WTC11 (cell line): ENCODE data around the gene GRB10. TPM values are rescaled to one million over a fixed set of nuclear protein-coding genes. Genes with fewer than 3 reads are reported as not detected.

Source experiments
- ATAC-seq: fragments of 200-7000 bp; cut with Tn5 transposase; 2 replicates; pipeline ENCODE4 v1.10.0; 2021; ENCODE audit warnings: mild to moderate bottlenecking, moderate library complexity
- CTCF ChIA-PET: fragments of 300-600 bp; sonication (Branson Sonifier 250); formaldehyde crosslinking; loops from one replicate; lab custom pipeline; 2021; ENCODE audit warnings: antibody characterized with exemption; lab: Charles Lee
- POLR2A ChIA-PET: fragments of 350-600 bp; sonication (Branson Sonifier 250); formaldehyde crosslinking; loops from one replicate; lab custom pipeline; 2021; ENCODE audit warnings: antibody characterized with exemption; lab: Charles Lee
- DNase-seq: peaks from one replicate; pipeline ENCODE4 v3.0.0; 2021; ENCODE audit warnings: low spot score
- H3K27ac Mint-ChIP-seq: 2 replicates; pipeline ENCODE4 v1.8.0; 2021; ENCODE audit warnings: mixed read lengths
- H3K27me3 Mint-ChIP-seq: 2 replicates; pipeline ENCODE4 v1.8.0; 2021; ENCODE audit warnings: low read depth, mild to moderate bottlenecking, moderate library complexity, mixed read lengths
- H3K36me3 Mint-ChIP-seq: 2 replicates; pipeline ENCODE4 v1.8.0; 2021; ENCODE audit warnings: mixed read lengths
- H3K4me1 Mint-ChIP-seq: 2 replicates; pipeline ENCODE4 v1.8.0; 2022; ENCODE audit warnings: mixed read lengths
- H3K4me3 Mint-ChIP-seq: 2 replicates; pipeline ENCODE4 v1.8.0; 2021; ENCODE audit warnings: mild to moderate bottlenecking, moderate library complexity, mixed read lengths
- H3K9me3 Mint-ChIP-seq: 2 replicates; pipeline ENCODE4 v1.8.0; 2021; ENCODE audit warnings: mixed read lengths
- ATF6 ChIP-seq: sonication (generic); formaldehyde crosslinking; IDR thresholded peaks from 2 replicates; pipeline ENCODE4 v1.8.1; 2023; ENCODE audit warnings: mild to moderate bottlenecking, missing genetic modification reagents
- CBFB ChIP-seq: sonication (generic); formaldehyde crosslinking; IDR thresholded peaks from 2 replicates; pipeline ENCODE4 v1.8.1; 2022; ENCODE audit warnings: mild to moderate bottlenecking, low read depth, missing genetic modification reagents
- CDX4 ChIP-seq: fragments of 250-450 bp; sonication (Bioruptor Pico); IDR thresholded peaks from 2 replicates; pipeline ENCODE4 v1.9.0; 2021; ENCODE audit warnings: moderate library complexity, mild to moderate bottlenecking, inconsistent platforms, borderline replicate concordance
- E2F5 ChIP-seq: sonication (generic); formaldehyde crosslinking; IDR thresholded peaks from 2 replicates; pipeline ENCODE4 v1.8.1; 2022; ENCODE audit warnings: mild to moderate bottlenecking, moderate library complexity, missing genetic modification reagents
- ELF4 ChIP-seq: sonication (generic); formaldehyde crosslinking; IDR thresholded peaks from 2 replicates; pipeline ENCODE4 v1.8.1; 2022; ENCODE audit warnings: low read depth, mild to moderate bottlenecking, moderate library complexity, missing genetic modification reagents
- EMX1 ChIP-seq: fragments of 250-450 bp; sonication (Bioruptor Pico); IDR thresholded peaks from 2 replicates; pipeline ENCODE4 v1.8.0; 2021; ENCODE audit warnings: mild to moderate bottlenecking
- ERG ChIP-seq: fragments of 250-450 bp; sonication (Bioruptor Pico); IDR thresholded peaks from 2 replicates; pipeline ENCODE4 v1.8.0; 2021; ENCODE audit warnings: mild to moderate bottlenecking
- ESRRA ChIP-seq: sonication (generic); formaldehyde crosslinking; IDR thresholded peaks from 2 replicates; pipeline ENCODE4 v1.8.1; 2022; ENCODE audit warnings: mild to moderate bottlenecking, missing genetic modification reagents, borderline replicate concordance
- ETV6 ChIP-seq: sonication (generic); formaldehyde crosslinking; IDR thresholded peaks from 2 replicates; pipeline ENCODE4 v1.8.1; 2022; ENCODE audit warnings: mild to moderate bottlenecking, missing genetic modification reagents
- GTF2I ChIP-seq: fragments of 250-450 bp; sonication (Bioruptor Pico); conservative IDR thresholded peaks from 2 replicates; pipeline ENCODE4 v1.4.0; 2021; ENCODE audit warnings: mild to moderate bottlenecking
- MAX ChIP-seq: sonication (generic); formaldehyde crosslinking; IDR thresholded peaks from 2 replicates; pipeline ENCODE4 v1.8.0; 2022; ENCODE audit warnings: mild to moderate bottlenecking, missing genetic modification reagents
- NFYB ChIP-seq: sonication (generic); formaldehyde crosslinking; conservative IDR thresholded peaks from 2 replicates; pipeline ENCODE4 v1.8.0; 2022; ENCODE audit warnings: low read depth, missing genetic modification reagents
- OVOL2 ChIP-seq: fragments of 250-450 bp; sonication (Bioruptor Pico); IDR thresholded peaks from 2 replicates; pipeline ENCODE4 v1.9.0; 2021; ENCODE audit warnings: mild to moderate bottlenecking, borderline replicate concordance
- PREB ChIP-seq: sonication (generic); formaldehyde crosslinking; IDR thresholded peaks from 2 replicates; pipeline ENCODE4 v1.8.1; 2022; ENCODE audit warnings: mild to moderate bottlenecking, missing genetic modification reagents, moderate library complexity, borderline replicate concordance
- SMAD3 ChIP-seq: sonication (generic); formaldehyde crosslinking; IDR thresholded peaks from 2 replicates; pipeline ENCODE4 v1.8.0; 2022; ENCODE audit warnings: missing genetic modification reagents, mild to moderate bottlenecking, borderline replicate concordance
- SMAD4 ChIP-seq: sonication (generic); formaldehyde crosslinking; IDR thresholded peaks from 2 replicates; pipeline ENCODE4 v1.8.0; 2022; ENCODE audit warnings: mild to moderate bottlenecking, missing genetic modification reagents
- SP1 ChIP-seq: sonication (generic); formaldehyde crosslinking; conservative IDR thresholded peaks from 2 replicates; pipeline ENCODE4 v1.8.1; 2022; ENCODE audit warnings: missing genetic modification reagents
- TCF7 ChIP-seq: sonication (generic); formaldehyde crosslinking; IDR thresholded peaks from 2 replicates; pipeline ENCODE4 v1.8.0; 2022; ENCODE audit warnings: mild to moderate bottlenecking, low read depth, missing genetic modification reagents, moderate library complexity
- USF1 ChIP-seq: sonication (generic); formaldehyde crosslinking; IDR thresholded peaks from 2 replicates; pipeline ENCODE4 v1.8.0; 2022; ENCODE audit warnings: mild to moderate bottlenecking, missing genetic modification reagents
- USF2 ChIP-seq: sonication (generic); formaldehyde crosslinking; IDR thresholded peaks from 2 replicates; pipeline ENCODE4 v1.8.1; 2023; ENCODE audit warnings: mild to moderate bottlenecking, missing genetic modification reagents, moderate library complexity
- ZBTB21 ChIP-seq: sonication (generic); formaldehyde crosslinking; IDR thresholded peaks from 2 replicates; pipeline ENCODE4 v1.8.1; 2023; ENCODE audit warnings: mild to moderate bottlenecking, missing genetic modification reagents, borderline replicate concordance
- ZNF138 ChIP-seq: sonication (generic); formaldehyde crosslinking; conservative IDR thresholded peaks from 2 replicates; pipeline ENCODE4 v1.8.1; 2022; ENCODE audit warnings: mild to moderate bottlenecking, moderate library complexity, missing genetic modification reagents
- total RNA-seq: library from RNA; stranded (reverse); gene quantifications from 3 replicates; pipeline ENCODE4 v1.2.3, GENCODE V29; 2021

Gene GRB10
- total RNA-seq, 1 experiment from 2014 or later = 103 TPM

- TF ChIP-seq CDX4 (no peak), ATF6 (no peak), E2F5 (CRISPR knock-in tag) (no peak), SP1 (CRISPR knock-in tag) (no peak)
Observed at GRCh38 chr7:50564171-50564570, 218.5 kb downstream of the GRB10 start (continued).

- Mint-ChIP-seq H3K36me3 (no peaks in the 10 kb centered on the region), H3K4me1 (peaks cover 10% of the 10 kb centered on the region), H3K4me3 (no peak overlapping the region), H3K27ac (no peak overlapping the region), H3K9me3 (peaks cover 3% of the 10 kb centered on the region; the same call in 1 of the 2 replicates), H3K27me3 (no peaks in the 10 kb centered on the region)
- ChIA-PET POLR2A (no interaction called here), CTCF (interaction anchor here (0.6 to 1.4 kb wide), 14 partner anchors 9 to 599 kb away, joined by 3 to 6 read pairs (median 3); no protein-coding TSS in a partner anchor)
- peak; percentile 33 for DNase-seq
- TF ChIP-seq NFYB (CRISPR knock-in tag) = no peak
- TF ChIP-seq USF1 (CRISPR knock-in tag) = peak; percentile 49; the same call in 1 of the 2 replicates
- no peak for TF ChIP-seq ERG
- TF ChIP-seq SMAD3 = no peak
- TF ChIP-seq ATF6 = no peak
- TF ChIP-seq EMX1 = no peak
- peak; percentile 46; the same call in 1 of the 2 replicates for TF ChIP-seq USF2
- peak; percentile 64 for ATAC-seq
Observed at GRCh38 chr7:50562136-50562535, 220.6 kb downstream of the GRB10 start.

- H3K4me1 Mint-ChIP-seq = peaks cover 20% of the 10 kb centered on the region
- CTCF ChIA-PET = interaction anchor here (1.1 to 2.1 kb wide), 4 partner anchors 28 to 440 kb away, joined by 3 to 6 read pairs (median 4); no protein-coding TSS in a partner anchor
- no peak overlapping the region for H3K4me3 Mint-ChIP-seq
- no peaks in the 10 kb centered on the region for H3K9me3 Mint-ChIP-seq
- DNase-seq (peak; percentile 32), ATAC-seq (peak; percentile 65)
- no peaks in the 10 kb centered on the region for H3K36me3 Mint-ChIP-seq
- H3K27me3 Mint-ChIP-seq = no peaks in the 10 kb centered on the region
- no peak overlapping the region for H3K27ac Mint-ChIP-seq
- POLR2A ChIA-PET = no interaction called here
- TF ChIP-seq ZNF138 (CRISPR knock-in tag) (no peak), SMAD4 (CRISPR knock-in tag) (no peak), MAX (CRISPR knock-in tag) (no peak), CBFB (CRISPR knock-in tag) (no peak), ZBTB21 (CRISPR knock-in tag) (no peak), NFYB (CRISPR knock-in tag) (no peak), ESRRA (CRISPR knock-in tag) (no peak), OVOL2 (CRISPR knock-in tag) (no peak), USF2 (no peak), ETV6 (CRISPR knock-in tag) (no peak), GTF2I (CRISPR knock-in tag) (no peak), PREB (CRISPR knock-in tag) (no peak), TCF7 (no peak), ELF4 (CRISPR knock-in tag) (no peak)
Observed at GRCh38 chr7:50560865-50561351, 221.8 kb downstream of the GRB10 start.
